GM12878 (cell line): ENCODE measurements around the gene ZWILCH. TPM values are rescaled to one million over a fixed set of nuclear protein-coding genes. Genes with fewer than 3 reads are reported as not detected.
"Not testable (repeated sequence)": the region's sequence is repeated elsewhere in the genome, so short reads cannot be mapped to it uniquely, and the experiment has no call there.

ENCODE experiments used
- ATAC-seq: fragments of 200-7000 bp; cut with Tn5 transposase; 3 replicates; pipeline ENCODE4 v1.9.1; 2020; ENCODE audit warnings: mild to moderate bottlenecking, moderate library complexity
- BruUV-seq: library from RNA; stranded (reverse); fragments of 400-500 nt; replicated peaks from 2 replicates; lab custom pipeline; 2021; lab: Mats Ljungman, UMichigan
- CTCF ChIA-PET: fragments of 300-600 bp; sonication (Branson Sonifier 250); formaldehyde crosslinking; extraction: SDS; loops from one replicate; lab custom pipeline; 2021; ENCODE audit warnings: inconsistent platforms; lab: Yijun Ruan, JAX
- POLR2A ChIA-PET: fragments of 350-600 bp; formaldehyde crosslinking; extraction: SDS; loops from one replicate; lab custom pipeline; 2021; ENCODE audit warnings: inconsistent platforms; lab: Charles Lee
- RAD21 ChIA-PET: fragments of 300-600 bp; sonication (Branson Sonifier 250); formaldehyde crosslinking; loops from one replicate; lab custom pipeline; 2023; ENCODE audit warnings: antibody characterized with exemption; ENCODE audit not compliant: unreplicated experiment; lab: Charles Lee
- SMC1A ChIA-PET: fragments of 300-600 bp; sonication (Branson Sonifier 250); formaldehyde crosslinking; loops from one replicate; lab custom pipeline; 2023; ENCODE audit not compliant: unreplicated experiment, uncharacterized antibody; lab: Charles Lee
- DNase-seq: peaks from one replicate; pipeline ENCODE4 v3.0.0-alpha.2; 2011; ENCODE audit warnings: low read depth, low spot score
- FAIRE-seq: peaks from 3 replicates; lab custom pipeline; 2011; peaks lifted over from hg19 to GRCh38; lab: Jason Lieb, UNC
- H2AFZ ChIP-seq: 2 replicates; pipeline ENCODE4 v1.6.0; 2011; ENCODE audit warnings: low read depth, low read length, control low read depth; ENCODE audit not compliant: control insufficient read depth
- H3K27ac ChIP-seq: 2 replicates; pipeline ENCODE4 v1.5.1; 2011; ENCODE audit warnings: control low read depth; ENCODE audit not compliant: control insufficient read depth, insufficient read depth
- H3K27me3 ChIP-seq, 2 experiments: replicated peaks in 1 of 2; 2 replicates each; pipeline versions ENCODE4 v1.6.0 to v1.6.1; 2011; ENCODE audit warnings: low read length in 1 of 2; ENCODE audit not compliant: control insufficient read depth in 2 of 2, insufficient read depth in 2 of 2
- H3K36me3 ChIP-seq, 2 experiments: 2 replicates each; pipeline ENCODE4 v1.5.1; 2011; ENCODE audit warnings: low read length in 1 of 2; ENCODE audit not compliant: control insufficient read depth in 2 of 2, insufficient read depth in 2 of 2
- H3K4me1 ChIP-seq: 2 replicates; pipeline ENCODE4 v1.6.1; 2011; ENCODE audit warnings: mild to moderate bottlenecking, low read length, moderate library complexity, mixed read lengths; ENCODE audit not compliant: control insufficient read depth, insufficient read depth
- H3K4me2 ChIP-seq: 2 replicates; pipeline ENCODE4 v1.6.0; 2011; ENCODE audit warnings: control low read depth; ENCODE audit not compliant: control insufficient read depth, insufficient read depth
- H3K4me3 ChIP-seq: fragments of 200-600 bp; sonication (generic); 2 replicates; pipeline ENCODE4 v1.5.1; 2016
- H3K79me2 ChIP-seq: 2 replicates; pipeline ENCODE4 v1.6.0; 2011; ENCODE audit warnings: low read length; ENCODE audit not compliant: control insufficient read depth, insufficient read depth
- H3K9ac ChIP-seq: 2 replicates; pipeline ENCODE4 v1.8.0; 2011; ENCODE audit warnings: low read length, control low read depth, mixed read lengths; ENCODE audit not compliant: control insufficient read depth, insufficient read depth
- H3K9me3 ChIP-seq: replicated peaks from 3 replicates; pipeline ENCODE4 v1.5.1; 2011; ENCODE audit warnings: mild to moderate bottlenecking, low read length; ENCODE audit not compliant: control insufficient read depth, insufficient read depth
- H4K20me1 ChIP-seq: 2 replicates; pipeline ENCODE4 v1.6.0; 2011; ENCODE audit not compliant: control insufficient read depth, insufficient read depth
- WGBS: methylation state at CpG from one replicate; pipeline ENCODE4 v1.1.6; 2016; ENCODE audit warnings: low lambda C conversion rate; ENCODE audit not compliant: insufficient replicate concordance, insufficient coverage; ENCODE audit errors: missing lambda C conversion rate; 5-methylcytosine and 5-hydroxymethylcytosine counted together
- in situ Hi-C: fragments of 300-500 bp; cut with MboI; formaldehyde crosslinking; loops from 9 replicates; pipeline ENCODE4 v1.14.3; 2018; ENCODE audit warnings: mixed read lengths
- intact Hi-C: fragments of 100-400 bp; cut with micrococcal nuclease; formaldehyde crosslinking; loops from one replicate; pipeline ENCODE4 v1.14.2; 2022; ENCODE audit not compliant: unreplicated experiment
- polyA plus RNA-seq, 11 experiments: library from polyadenylated mRNA; depleted of rRNA in 4 of 11; unstranded in 6 of 11; stranded (reverse) in 5 of 11; fragments of >200 nt; fragmentation: Nextera tagmentation in 4 of 11; fragmentation: Illumina TruSeq in 1 of 11; extraction: Ambion mirVana in 4 of 11; extraction: Trizol in 1 of 11; gene quantifications; 1 replicate in 1 of 11; 2 replicates in 10 of 11; pipeline versions ENCODE4 v1.2.1 to v1.2.3, GENCODE V29; 2011 to 2016; ENCODE audit warnings: inconsistent platforms in 2 of 11, missing spikeins in 2 of 11, low read depth in 1 of 11
- total RNA-seq, 4 experiments: library from RNA; depleted of rRNA in 3 of 4; stranded (reverse); fragments of >200 nt in 3 of 4; fragmentation: Illumina TruSeq in 1 of 4; extraction: Trizol in 1 of 4; gene quantifications; 2 replicates each; pipeline versions ENCODE4 v1.2.1 to v1.2.3, GENCODE V29; 2013 to 2021

The ZWILCH gene
- total and polyA plus RNA-seq, 10 of the 15 experiments (the other 5 are each of a cell fraction or from before 2014, with no cell fraction given) = 15.6 to 73.9 (median 32.4) TPM

- ATAC-seq, H4K20me1 ChIP-seq, FAIRE-seq, H3K9me3 ChIP-seq, H3K9ac ChIP-seq, H3K4me3 ChIP-seq, H3K36me3 ChIP-seq, in situ Hi-C loops, H3K27me3 ChIP-seq, BruUV-seq, DNase-seq, H2AFZ ChIP-seq, intact Hi-C loops, H3K4me2 ChIP-seq, H3K27ac ChIP-seq, H3K79me2 ChIP-seq, H3K4me1 ChIP-seq: not testable (repeated sequence)
- ChIA-PET RAD21 (interaction anchor here (1.1 to 1.2 kb wide), 2 partner anchors 63 to 81 kb away, joined by 3 read pairs; partner anchors contain the start of gene MAP2K1), POLR2A (interaction anchor here (1.3 to 1.6 kb wide), 2 partner anchors 9 to 80 kb away, joined by 3 to 4 read pairs; no protein-coding TSS in a partner anchor), CTCF (interaction anchor here (0.9 to 1.4 kb wide), 3 partner anchors 14 to 32 kb away, joined by 3 to 4 read pairs (median 4); no protein-coding TSS in a partner anchor), SMC1A (interaction anchor here (1.0 kb wide), 1 partner anchor 31 kb away, joined by 3 read pairs; no protein-coding TSS in a partner anchor)
- WGBS = 96% methylated on average over 11 of the region's 11 CpGs
These were observed 37.7 kb upstream of the ZWILCH start for GRCh38 chr15:66467162-66468040.

GRCh38 chr15:66470825-66471224 lies 34.3 kb upstream of the ZWILCH start:
- H2AFZ ChIP-seq, BruUV-seq, H3K27me3 ChIP-seq, H3K9me3 ChIP-seq, H3K9ac ChIP-seq, H4K20me1 ChIP-seq, DNase-seq, FAIRE-seq, in situ Hi-C loops, ATAC-seq, H3K36me3 ChIP-seq, H3K4me3 ChIP-seq, H3K27ac ChIP-seq, H3K4me2 ChIP-seq: not testable (repeated sequence)
- POLR2A ChIA-PET = interaction anchor here (0.5 to 3.1 kb wide), 4 partner anchors 8 to 67 kb away, joined by 3 to 14 read pairs (median 4); no protein-coding TSS in a partner anchor
- RAD21 ChIA-PET = interaction anchor here (1.7 to 3.6 kb wide), 5 partner anchors 21 to 83 kb away, joined by 5 to 35 read pairs (median 11); partner anchors contain the start of gene MAP2K1
- intact Hi-C loops = loop anchor here (1.0 kb wide), 1 partner anchor 84 kb away; no protein-coding TSS in a partner anchor
- CTCF ChIA-PET = interaction anchor here (0.5 to 4.5 kb wide), 6 partner anchors 18 to 874 kb away, joined by 3 to 44 read pairs (median 5); partner anchors contain the start of gene SNAPC5
- SMC1A ChIA-PET = interaction anchor here (0.8 to 4.6 kb wide), 12 partner anchors 11 to 145 kb away, joined by 3 to 27 read pairs (median 3); partner anchors contain the start of genes MAP2K1 and SNAPC5
- Histone ChIP-seq H3K4me1 (peaks cover 27% of the 10 kb centered on the region), H3K79me2 (peaks cover 12% of the 10 kb centered on the region)
- 96% methylated on average over 4 of the region's 4 CpGs for WGBS
